HuH-7 (cell line): Measurements from ENCODE around the gene DPP8.
"Not testable (repeated sequence)": the region's sequence is repeated elsewhere in the genome, so short reads cannot be mapped to it uniquely, and the experiment has no call there.

Experiments used
- DNase-seq: peaks from one replicate; pipeline ENCODE4 v3.0.0; 2011; ENCODE audit warnings: low spot score

DPP8 gene

GRCh38 chr15:65524226-65524625 is 6.7 kb upstream of the DPP8 start:
- no peak for DNase-seq

GRCh38 chr15:65521350-65521749 is 3.9 kb upstream of the DPP8 start:
- no peak for DNase-seq

- DNase-seq = no peak
Observed at GRCh38 chr15:65518633-65519285, 1.3 kb upstream of the DPP8 start.

- DNase-seq = no peak
Observed at GRCh38 chr15:65517866-65518207, 348 bp upstream of the DPP8 start.

- no peak for DNase-seq
Observed at GRCh38 chr15:65512807-65513416, 4.6 kb downstream of the DPP8 start.

- no peak for DNase-seq
Observed at GRCh38 chr15:65512189-65512588, 5.3 kb downstream of the DPP8 start.

- no peak for DNase-seq
Observed at GRCh38 chr15:65509321-65509720, 8.2 kb downstream of the DPP8 start.

- no peak for DNase-seq
Observed at GRCh38 chr15:65494076-65494475, 23.4 kb downstream of the DPP8 start.

- DNase-seq = no peak
Observed at GRCh38 chr15:65484876-65485275, 32.6 kb downstream of the DPP8 start.

- DNase-seq = no peak
Observed at GRCh38 chr15:65476903-65477302, 40.6 kb downstream of the DPP8 start.

GRCh38 chr15:65470866-65471265 is 46.6 kb downstream of the DPP8 start:
- no peak for DNase-seq

- DNase-seq = no peak
Observed at GRCh38 chr15:65468229-65468909, 49.1 kb downstream of the DPP8 start.

GRCh38 chr15:65466901-65467300 is 50.6 kb downstream of the DPP8 start:
- no peak for DNase-seq

- not testable (repeated sequence) for DNase-seq
Observed at GRCh38 chr15:65463096-65463495, 54.4 kb downstream of the DPP8 start.

- DNase-seq = no peak
Observed at GRCh38 chr15:65460741-65461347, 56.6 kb downstream of the DPP8 start.

GRCh38 chr15:65455256-65455655 is 62.2 kb downstream of the DPP8 start:
- not testable (repeated sequence) for DNase-seq

GRCh38 chr15:65451989-65452388 is 65.5 kb downstream of the DPP8 start:
- no peak for DNase-seq

GRCh38 chr15:65450556-65450955 is 66.9 kb downstream of the DPP8 start:
- no peak for DNase-seq

GRCh38 chr15:65447145-65447544 is 70.3 kb downstream of the DPP8 start:
- no peak for DNase-seq

- DNase-seq = no peak
Observed at GRCh38 chr15:65434201-65434600, 83.3 kb downstream of the DPP8 start.

GRCh38 chr15:65431731-65432130 is 85.8 kb downstream of the DPP8 start:
- DNase-seq = no peak

GRCh38 chr15:65426216-65426853 is 91.2 kb downstream of the DPP8 start:
- DNase-seq = no peak

GRCh38 chr15:65424683-65425082 is 92.8 kb downstream of the DPP8 start:
- DNase-seq = peak; percentile 74
